Fibroblast of lung (primary cell): Measurements from ENCODE around the gene DCAF6. TPM values are rescaled to one million over a fixed set of nuclear protein-coding genes. Genes with fewer than 3 reads are reported as not detected.

ENCODE experiments used
- DNase-seq, 2 donors: peaks; one replicate each; pipeline versions ENCODE4 v3.0.0 to v3.0.0-alpha.2; 2010; ENCODE audit warnings: low read depth in 2 of 2
- H2AFZ ChIP-seq: 2 replicates; pipeline ENCODE4 v1.5.1; 2012; ENCODE audit warnings: low read length, control low read depth, inconsistent platforms
- H3K27ac ChIP-seq: 2 replicates; pipeline ENCODE4 v1.5.1; 2011; ENCODE audit warnings: low read length, control low read depth; ENCODE audit not compliant: insufficient read depth
- H3K27me3 ChIP-seq: 2 replicates; pipeline ENCODE4 v1.5.1; 2011; ENCODE audit warnings: mild to moderate bottlenecking, low read length; ENCODE audit not compliant: control insufficient read depth, insufficient read depth
- H3K36me3 ChIP-seq: 2 replicates; pipeline ENCODE4 v1.5.1; 2011; ENCODE audit warnings: low read length; ENCODE audit not compliant: control insufficient read depth, insufficient read depth
- H3K4me1 ChIP-seq: 2 replicates; pipeline ENCODE4 v1.5.1; 2011; ENCODE audit warnings: low read length; ENCODE audit not compliant: control insufficient read depth, insufficient read depth; ENCODE audit errors: extremely low read depth
- H3K4me2 ChIP-seq: 2 replicates; pipeline ENCODE4 v1.5.1; 2011; ENCODE audit warnings: low read length, control low read depth; ENCODE audit not compliant: insufficient read depth; ENCODE audit errors: extremely low read depth
- H3K4me3 ChIP-seq, 4 experiments: fragments of 200-600 bp in 1 of 4; sonication (generic) in 1 of 4; replicated peaks in 1 of 4; 2 replicates each; pipeline ENCODE4 v1.5.1; 2011 to 2016; ENCODE audit warnings: low read length in 4 of 4, low read depth in 3 of 4, mild to moderate bottlenecking in 3 of 4, control low read depth in 2 of 4, inconsistent platforms in 1 of 4, mixed read lengths in 1 of 4; ENCODE audit not compliant: insufficient read depth in 1 of 4; ENCODE audit errors: control extremely low read depth in 1 of 4
- H3K79me2 ChIP-seq: 2 replicates; pipeline ENCODE4 v1.5.1; 2012; ENCODE audit warnings: mild to moderate bottlenecking, low read length, inconsistent platforms; ENCODE audit not compliant: control insufficient read depth, insufficient read depth
- H3K9ac ChIP-seq: 2 replicates; pipeline ENCODE4 v1.5.1; 2011; ENCODE audit warnings: mild to moderate bottlenecking, low read length, control low read depth; ENCODE audit not compliant: insufficient read depth
- H3K9me3 ChIP-seq: 2 replicates; pipeline ENCODE4 v1.5.1; 2012; ENCODE audit warnings: low read depth, low read length; ENCODE audit not compliant: control insufficient read depth, insufficient read depth
- H4K20me1 ChIP-seq: 2 replicates; pipeline ENCODE4 v1.5.1; 2011; ENCODE audit warnings: low read length; ENCODE audit not compliant: control insufficient read depth, insufficient read depth; ENCODE audit errors: extremely low read depth
- EZH2 ChIP-seq: IDR thresholded peaks from 2 replicates; pipeline ENCODE4 v1.5.1; 2012; ENCODE audit warnings: low read length, control low read depth, mild to moderate bottlenecking; ENCODE audit errors: missing control alignments
- polyA plus RNA-seq, 2 donors: library from polyadenylated mRNA; depleted of rRNA in 1 of 2; stranded (reverse) in 1 of 2; unstranded in 1 of 2; fragments of >200 nt; gene quantifications; 2 replicates each; pipeline ENCODE4 v1.2.1, GENCODE V29; 2011 to 2012; ENCODE audit warnings: missing spikeins in 1 of 2
- total RNA-seq: library from RNA; depleted of rRNA; stranded (reverse); fragments of >200 nt; gene quantifications from 2 replicates; pipeline ENCODE4 v1.2.1, GENCODE V29; 2014
- TF ChIP-seq, protein P1 (sequence below), 2 donors: IDR thresholded peaks in 1 of 2; conservative IDR thresholded peaks in 1 of 2; 1 replicate in 1 of 2; 2 replicates in 1 of 2; pipeline ENCODE4 v1.5.1; 2011 to 2012; ENCODE audit warnings: low read length in 2 of 2, control low read depth in 1 of 2, inconsistent platforms in 1 of 2, low read depth in 1 of 2, mild to moderate bottlenecking in 1 of 2

The DCAF6 gene
- total and polyA plus RNA-seq, 2 donors (not counting 1 experiment from before 2014, with no cell fraction given), result 64.4 to 143 TPM

DNA sequence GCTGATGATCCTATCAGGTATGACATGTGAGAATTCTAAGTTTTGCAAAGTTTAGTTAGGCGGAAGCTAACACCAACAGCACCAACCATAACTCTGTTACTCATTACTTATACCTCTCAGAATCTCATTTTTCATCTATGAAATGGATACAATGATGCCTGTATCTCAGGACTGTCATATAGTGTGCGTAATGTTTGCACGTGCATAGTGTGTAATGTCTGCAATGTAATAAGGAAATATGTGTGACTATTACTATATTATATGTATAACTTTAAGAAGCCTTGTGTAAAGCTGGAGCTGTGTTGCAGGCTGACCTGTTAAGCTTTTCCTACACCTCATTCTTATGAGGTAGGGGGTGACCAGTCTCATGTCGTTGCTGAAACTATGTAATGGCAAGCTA, 35.6 kb upstream of the DCAF6 start:
- Histone ChIP-seq H3K4me2 (no peak overlapping the region), H3K9ac (no peak overlapping the region), H3K4me1 (no peaks in the 10 kb centered on the region), H3K27ac (no peak overlapping the region), H3K9me3 (no peaks in the 10 kb centered on the region), H3K27me3 (no peaks in the 10 kb centered on the region), H3K4me3 (no peak overlapping the region), H3K79me2 (no peaks in the 10 kb centered on the region), H4K20me1 (no peaks in the 10 kb centered on the region), H3K36me3 (no peaks in the 10 kb centered on the region), H2AFZ (no peak overlapping the region)
- TF ChIP-seq EZH2, result no peak
- TF ChIP-seq, protein P1, sequence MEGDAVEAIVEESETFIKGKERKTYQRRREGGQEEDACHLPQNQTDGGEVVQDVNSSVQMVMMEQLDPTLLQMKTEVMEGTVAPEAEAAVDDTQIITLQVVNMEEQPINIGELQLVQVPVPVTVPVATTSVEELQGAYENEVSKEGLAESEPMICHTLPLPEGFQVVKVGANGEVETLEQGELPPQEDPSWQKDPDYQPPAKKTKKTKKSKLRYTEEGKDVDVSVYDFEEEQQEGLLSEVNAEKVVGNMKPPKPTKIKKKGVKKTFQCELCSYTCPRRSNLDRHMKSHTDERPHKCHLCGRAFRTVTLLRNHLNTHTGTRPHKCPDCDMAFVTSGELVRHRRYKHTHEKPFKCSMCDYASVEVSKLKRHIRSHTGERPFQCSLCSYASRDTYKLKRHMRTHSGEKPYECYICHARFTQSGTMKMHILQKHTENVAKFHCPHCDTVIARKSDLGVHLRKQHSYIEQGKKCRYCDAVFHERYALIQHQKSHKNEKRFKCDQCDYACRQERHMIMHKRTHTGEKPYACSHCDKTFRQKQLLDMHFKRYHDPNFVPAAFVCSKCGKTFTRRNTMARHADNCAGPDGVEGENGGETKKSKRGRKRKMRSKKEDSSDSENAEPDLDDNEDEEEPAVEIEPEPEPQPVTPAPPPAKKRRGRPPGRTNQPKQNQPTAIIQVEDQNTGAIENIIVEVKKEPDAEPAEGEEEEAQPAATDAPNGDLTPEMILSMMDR (conservative IDR thresholded peaks at IDR 0.05 in 1 of 2, IDR thresholded peaks at IDR 0.05 in 1 of 2; ENCODE audit: low read depth in 1 of 2, low read length in 2 of 2), result no peak
- DNase-seq, result no peak

DNA sequence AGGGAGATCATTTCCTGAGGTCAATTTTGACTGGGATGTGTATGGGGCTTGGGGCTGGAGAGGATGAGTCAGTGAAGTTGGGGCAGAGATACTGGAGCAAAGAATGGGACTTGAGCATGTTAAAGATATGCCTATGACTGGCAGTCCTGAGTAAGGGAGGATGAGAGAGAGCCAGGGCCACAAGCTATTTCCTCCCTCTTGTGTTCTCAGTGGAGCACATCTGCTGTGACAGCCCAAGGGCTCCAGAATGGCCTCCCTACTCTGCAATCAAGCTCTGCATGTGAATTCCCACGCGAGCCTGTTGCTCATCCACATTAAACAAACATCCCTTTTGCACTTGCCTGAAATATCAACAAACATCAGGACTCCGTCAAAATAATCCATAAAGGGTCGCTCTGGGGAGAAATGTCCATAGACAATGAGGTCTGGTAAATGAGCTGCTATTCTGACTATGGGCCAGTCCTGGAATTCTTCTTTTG, 31.8 kb upstream of the DCAF6 start:
- Histone ChIP-seq H3K79me2 (no peaks in the 10 kb centered on the region), H3K27me3 (no peaks in the 10 kb centered on the region), H2AFZ (no peak overlapping the region), H3K36me3 (no peaks in the 10 kb centered on the region), H3K9ac (no peak overlapping the region), H4K20me1 (no peaks in the 10 kb centered on the region), H3K4me2 (peak overlapping the region; percentile 11), H3K4me3 (no peak overlapping the region), H3K27ac (no peak overlapping the region), H3K9me3 (no peaks in the 10 kb centered on the region), H3K4me1 (no peaks in the 10 kb centered on the region)
- DNase-seq, result peak; percentile 72 to 81
- no peak for TF ChIP-seq EZH2
- TF ChIP-seq, protein P1 (conservative IDR thresholded peaks at IDR 0.05 in 1 of 2, IDR thresholded peaks at IDR 0.05 in 1 of 2; ENCODE audit: low read depth in 1 of 2, low read length in 2 of 2), result no peak

DNA sequence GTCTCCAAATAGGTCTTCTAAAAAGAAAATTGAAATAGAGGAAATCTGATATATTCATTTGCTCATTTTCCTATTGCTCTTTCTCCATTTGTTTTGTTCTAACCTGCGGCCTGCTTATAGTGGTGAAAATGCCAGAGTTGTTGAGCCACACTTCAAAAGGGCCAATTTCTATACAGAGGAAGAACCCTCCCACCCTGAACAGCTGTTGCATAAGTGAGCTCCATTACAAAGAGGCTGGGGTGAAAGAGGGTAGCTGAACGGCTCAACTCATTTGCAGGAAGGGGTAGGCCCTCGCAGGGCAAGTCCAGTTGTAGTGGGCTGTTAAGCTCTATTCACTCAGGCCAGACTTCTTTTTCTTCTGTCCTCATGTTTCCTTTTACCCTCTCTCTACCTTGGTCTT, 31.3 kb upstream of the DCAF6 start:
- H3K27ac ChIP-seq, result no peak overlapping the region
- H3K9me3 ChIP-seq, result no peaks in the 10 kb centered on the region
- H3K36me3 ChIP-seq, result no peaks in the 10 kb centered on the region
- peak; percentile 44 to 74 for DNase-seq
- H3K4me1 ChIP-seq, result no peaks in the 10 kb centered on the region
- H4K20me1 ChIP-seq, result no peaks in the 10 kb centered on the region
- H3K79me2 ChIP-seq, result no peaks in the 10 kb centered on the region
- no peak overlapping the region for H3K4me3 ChIP-seq
- H2AFZ ChIP-seq, result no peak overlapping the region
- H3K9ac ChIP-seq, result no peak overlapping the region
- no peak overlapping the region for H3K4me2 ChIP-seq
- no peak for TF ChIP-seq EZH2
- TF ChIP-seq, protein P1 (conservative IDR thresholded peaks at IDR 0.05 in 1 of 2, IDR thresholded peaks at IDR 0.05 in 1 of 2; ENCODE audit: low read depth in 1 of 2, low read length in 2 of 2), result no peak
- H3K27me3 ChIP-seq, result no peaks in the 10 kb centered on the region
